Spleen (tissue), 11 donors: ENCODE measurements around the gene MVK. TPM values are rescaled to one million over a fixed set of nuclear protein-coding genes. Genes with fewer than 3 reads are reported as not detected.

Experiments used
- DNase-seq: peaks from one replicate; pipeline ENCODE4 v3.0.0-alpha.2; 2020
- H3K27ac ChIP-seq, 8 donors: fragments of 200-600 bp; sonication (generic) in 7 of 8; 1 replicate in 4 of 8; 2 replicates in 4 of 8; pipeline versions ENCODE4 v1.5.0 to v1.8.0; 2016 to 2021; ENCODE audit warnings: inconsistent platforms in 4 of 8, mild to moderate bottlenecking in 4 of 8, moderate library complexity in 1 of 8
- H3K27me3 ChIP-seq, 7 donors: fragments of 200-600 bp; sonication (generic) in 6 of 7; replicated peaks in 1 of 7; 1 replicate in 4 of 7; 2 replicates in 3 of 7; pipeline versions ENCODE4 v1.5.0 to v1.8.0; 2016 to 2021; ENCODE audit warnings: inconsistent platforms in 3 of 7, mild to moderate bottlenecking in 1 of 7
- H3K36me3 ChIP-seq, 6 donors: fragments of 200-600 bp; sonication (generic) in 5 of 6; 1 replicate in 4 of 6; 2 replicates in 2 of 6; pipeline versions ENCODE4 v1.5.0 to v1.8.0; 2016 to 2021; ENCODE audit warnings: inconsistent platforms in 2 of 6
- H3K4me1 ChIP-seq, 6 donors: fragments of 200-600 bp; sonication (generic) in 5 of 6; 1 replicate in 3 of 6; 2 replicates in 3 of 6; pipeline versions ENCODE4 v1.5.0 to v1.8.0; 2016 to 2021; ENCODE audit warnings: inconsistent platforms in 3 of 6
- H3K4me3 ChIP-seq, 8 donors: fragments of 200-600 bp; sonication (generic) in 7 of 8; 1 replicate in 4 of 8; 2 replicates in 4 of 8; pipeline versions ENCODE4 v1.5.0 to v1.8.0; 2016 to 2021; ENCODE audit warnings: inconsistent platforms in 4 of 8, mild to moderate bottlenecking in 4 of 8, moderate library complexity in 2 of 8
- H3K9me3 ChIP-seq, 8 donors: fragments of 200-600 bp; sonication (generic) in 7 of 8; 1 replicate in 4 of 8; 2 replicates in 4 of 8; pipeline versions ENCODE4 v1.5.0 to v1.8.0; 2016 to 2021; ENCODE audit warnings: inconsistent platforms in 4 of 8
- POLR2A ChIP-seq, 3 donors: fragments of 450-650 bp; IDR thresholded peaks; one replicate each; pipeline ENCODE4 v1.5.1; 2017; ENCODE audit warnings: antibody characterized with exemption in 3 of 3, mild to moderate bottlenecking in 1 of 3
- POLR2AphosphoS5 ChIP-seq, 3 donors: sonication (generic); formaldehyde crosslinking; IDR thresholded peaks; one replicate each; pipeline ENCODE4 v1.5.1; 2017; ENCODE audit warnings: antibody characterized with exemption in 3 of 3
- WGBS, 5 donors: extraction: QIAGEN DNeasy Blood & Tissue Kit in 3 of 5; methylation state at CpG; one replicate each; pipeline versions ENCODE4 v1.1.5 to v1.1.7; 2013 to 2018; 5-methylcytosine and 5-hydroxymethylcytosine counted together
- intact Hi-C: fragments of 100-400 bp; cut with DNase I; formaldehyde crosslinking; loops from one replicate; pipeline ENCODE4 v1.15.0; 2023; ENCODE audit warnings: low total_unique reads
- polyA plus RNA-seq, 3 donors: library from polyadenylated mRNA; stranded (reverse); fragments of 200-250 nt; gene quantifications; one replicate each; pipeline ENCODE4 v1.2.1, GENCODE V29; 2013
- total RNA-seq, 7 donors: library from RNA; depleted of rRNA in 3 of 7; stranded (reverse); fragments of >200 nt in 3 of 7; fragmentation: NEBNext Ultra II Directional in 4 of 7; extraction: Animal tissue kit (Norgen Biotek cat#: 25700) in 4 of 7; gene quantifications; one replicate each; pipeline versions ENCODE4 v1.1.0 to v1.2.1, GENCODE V29; 2016 to 2021
- TF ChIP-seq, protein P1 (sequence below), 11 experiments: fragments of 200-600 bp in 7 of 11; fragments of 450-650 bp in 4 of 11; sonication (generic) in 4 of 11; IDR thresholded peaks in 8 of 11; conservative IDR thresholded peaks in 3 of 11; 1 replicate in 7 of 11; 2 replicates in 4 of 11; pipeline versions ENCODE4 v1.4.0 to v1.8.0; 2016 to 2021; ENCODE audit warnings: antibody characterized with exemption in 11 of 11, inconsistent platforms in 4 of 11, mild to moderate bottlenecking in 1 of 11
- donor health status: healthy with polysubstance abuse.
- donor health status: DM: no; HTN: no; CAD: no; lungs with moderate emphysema.
- donor health status: DM: no; HTN: no; CAD: no.
- donor health status: Bipolar disorder and iron deficiency.
- donor health status: healthy.
- donor health status: DM: no; HTN: no; CAD: no.
- donor health status: DM: yes; HTN: yes; CAD: no.

Gene MVK
- total and polyA plus RNA-seq, 10 donors, result 6.2 to 16.5 (median 9.4) TPM

DNA sequence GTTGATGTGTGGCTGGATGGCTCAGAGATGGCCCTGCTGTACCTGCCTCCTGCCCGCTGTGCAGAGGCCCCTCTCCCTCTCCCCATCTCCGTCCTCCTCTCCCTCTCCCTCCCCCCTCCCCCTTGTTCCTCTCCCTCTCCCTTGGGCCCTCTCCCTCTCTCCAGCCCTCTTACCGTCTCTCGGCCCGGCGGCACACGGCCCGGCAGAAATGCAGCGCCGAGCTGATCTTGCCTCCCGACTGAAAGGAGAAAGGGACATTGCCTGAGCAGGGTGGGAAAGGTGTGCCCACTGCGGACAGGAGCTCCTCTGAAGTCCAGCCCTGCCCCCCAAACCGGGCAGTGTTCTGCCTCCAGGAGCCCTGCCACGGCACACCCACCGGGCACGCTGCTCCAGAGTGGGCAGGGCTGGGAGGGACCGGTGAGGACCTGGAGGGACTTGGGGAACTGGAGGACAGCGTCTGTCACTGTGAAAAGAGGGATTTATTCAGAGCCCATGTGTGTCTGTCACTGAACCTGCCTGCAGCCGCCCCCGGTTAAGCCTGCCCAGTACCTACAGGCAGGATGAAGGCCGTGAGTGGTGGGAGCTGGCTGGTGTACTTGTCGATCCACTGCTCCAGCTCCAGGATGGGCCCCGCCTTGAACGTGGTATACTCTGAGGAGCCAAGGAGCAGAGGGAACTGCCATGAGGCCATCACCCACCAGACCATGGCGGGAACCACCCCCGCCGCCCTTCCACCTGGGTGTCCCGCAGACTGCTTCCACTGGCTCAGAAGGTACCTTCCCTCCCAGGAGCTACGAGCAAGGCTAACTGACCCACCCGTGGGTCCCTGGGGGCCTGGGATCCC, 12.5 kb upstream of the MVK start:
- Histone ChIP-seq H3K36me3 (peaks cover 0 to 69% (median 32%) of the 10 kb centered on the region in 6 donors), H3K4me3 (no peak overlapping the region), H3K27me3 (no peaks in the 10 kb centered on the region), H3K9me3 (peaks cover 0 to 13% (median 11%) of the 10 kb centered on the region in 8 donors), H3K4me1 (peaks cover 0 to 6% (median 0%) of the 10 kb centered on the region in 6 donors), H3K27ac (no peak overlapping the region)
- WGBS, 5 donors, result 81 to 94% (median 89%) methylated on average over 21 to 30 of the region's 30 CpGs
- TF ChIP-seq POLR2A (IDR thresholded peaks at IDR 0.05) (no peak), POLR2AphosphoS5 (IDR thresholded peaks at IDR 0.05) (no peak)
- TF ChIP-seq, protein P1, sequence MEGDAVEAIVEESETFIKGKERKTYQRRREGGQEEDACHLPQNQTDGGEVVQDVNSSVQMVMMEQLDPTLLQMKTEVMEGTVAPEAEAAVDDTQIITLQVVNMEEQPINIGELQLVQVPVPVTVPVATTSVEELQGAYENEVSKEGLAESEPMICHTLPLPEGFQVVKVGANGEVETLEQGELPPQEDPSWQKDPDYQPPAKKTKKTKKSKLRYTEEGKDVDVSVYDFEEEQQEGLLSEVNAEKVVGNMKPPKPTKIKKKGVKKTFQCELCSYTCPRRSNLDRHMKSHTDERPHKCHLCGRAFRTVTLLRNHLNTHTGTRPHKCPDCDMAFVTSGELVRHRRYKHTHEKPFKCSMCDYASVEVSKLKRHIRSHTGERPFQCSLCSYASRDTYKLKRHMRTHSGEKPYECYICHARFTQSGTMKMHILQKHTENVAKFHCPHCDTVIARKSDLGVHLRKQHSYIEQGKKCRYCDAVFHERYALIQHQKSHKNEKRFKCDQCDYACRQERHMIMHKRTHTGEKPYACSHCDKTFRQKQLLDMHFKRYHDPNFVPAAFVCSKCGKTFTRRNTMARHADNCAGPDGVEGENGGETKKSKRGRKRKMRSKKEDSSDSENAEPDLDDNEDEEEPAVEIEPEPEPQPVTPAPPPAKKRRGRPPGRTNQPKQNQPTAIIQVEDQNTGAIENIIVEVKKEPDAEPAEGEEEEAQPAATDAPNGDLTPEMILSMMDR (IDR thresholded peaks at IDR 0.05 in 8 of 11, conservative IDR thresholded peaks at IDR 0.05 in 3 of 11), result no peak
- intact Hi-C loops, result no loop called here
- no peak for DNase-seq

DNA sequence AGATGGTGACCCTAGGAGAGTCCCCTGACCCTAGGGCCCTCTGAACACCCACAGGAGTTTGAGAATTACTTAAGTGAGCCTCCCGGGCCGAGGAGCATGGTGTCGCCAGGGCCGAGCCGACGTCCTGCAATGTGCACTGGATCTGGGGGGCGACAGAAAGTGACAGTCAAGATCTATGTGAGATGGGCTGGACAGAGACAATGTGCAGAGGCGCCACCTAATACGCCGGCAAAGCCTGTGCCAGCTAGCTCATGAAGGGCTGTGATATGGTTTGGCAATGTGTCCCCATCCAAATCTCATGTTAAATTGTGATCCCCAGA, 11.9 kb upstream of the MVK start:
- H3K36me3 ChIP-seq, result peaks cover 0 to 73% (median 37%) of the 10 kb centered on the region in 6 donors
- no peak for TF ChIP-seq POLR2A (IDR thresholded peaks at IDR 0.05)
- TF ChIP-seq, protein P1 (IDR thresholded peaks at IDR 0.05 in 8 of 11, conservative IDR thresholded peaks at IDR 0.05 in 3 of 11), result no peak
- TF ChIP-seq POLR2AphosphoS5 (IDR thresholded peaks at IDR 0.05), result no peak
- DNase-seq, result no peak

DNA sequence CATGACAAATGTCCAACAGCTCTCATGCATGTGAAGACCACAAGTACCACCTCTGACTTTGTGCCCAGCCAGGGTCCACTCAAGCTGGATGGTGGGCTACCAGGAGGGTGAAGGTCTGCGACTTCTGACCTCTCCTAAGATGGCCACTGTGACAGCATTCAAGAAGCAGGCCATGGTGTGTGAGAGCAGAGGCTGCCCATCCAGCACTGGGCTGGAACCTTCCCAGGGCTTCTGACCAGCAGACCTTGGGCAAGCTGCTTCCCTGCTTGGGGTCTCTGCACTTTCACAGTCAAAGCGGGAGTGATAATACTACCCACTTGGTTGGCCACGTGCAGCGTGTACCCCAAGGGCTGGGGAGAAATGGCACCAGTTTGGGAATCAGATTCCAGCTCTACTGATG, 10.7 kb upstream of the MVK start:
- TF ChIP-seq POLR2A (IDR thresholded peaks at IDR 0.05), result no peak
- TF ChIP-seq, protein P1 (IDR thresholded peaks at IDR 0.05 in 8 of 11, conservative IDR thresholded peaks at IDR 0.05 in 3 of 11), result no peak
- TF ChIP-seq POLR2AphosphoS5 (IDR thresholded peaks at IDR 0.05), result no peak
- intact Hi-C loops, result no loop called here
- Histone ChIP-seq H3K27ac (no peak overlapping the region), H3K36me3 (peaks cover 0 to 76% (median 48%) of the 10 kb centered on the region in 6 donors), H3K27me3 (no peaks in the 10 kb centered on the region), H3K4me3 (no peak overlapping the region), H3K9me3 (peaks cover 0 to 13% (median 11%) of the 10 kb centered on the region in 8 donors), H3K4me1 (no peaks in the 10 kb centered on the region)
- 93 to 100% (median 96%) methylated on average over 3 to 4 of the region's 4 CpGs for WGBS, 5 donors
- DNase-seq, result no peak

More for the DNA sequence above, 11.9 kb upstream of the MVK start:
- Histone ChIP-seq H3K27me3 (no peaks in the 10 kb centered on the region), H3K27ac (no peak overlapping the region), H3K4me3 (no peak overlapping the region), H3K9me3 (peaks cover 0 to 13% (median 11%) of the 10 kb centered on the region in 8 donors), H3K4me1 (peaks cover 0 to 4% (median 0%) of the 10 kb centered on the region in 6 donors)
- 94 to 98% (median 97%) methylated on average over 4 to 10 of the region's 10 CpGs for WGBS, 5 donors
- intact Hi-C loops, result no loop called here
